ENCODE results near the gene PPP6R1. TPM values are rescaled to one million over a fixed set of nuclear protein-coding genes. Genes with fewer than 3 reads are reported as not detected.
A peak's percentile ranks its signal among the peaks of the same experiment; 100 is the strongest.

Gene PPP6R1
- total and polyA plus RNA-seq, 2 of the 13 experiments (the other 11 are each of a cell fraction or from before 2014, with no cell fraction given): 25.8 to 54.0 TPM

DNA sequence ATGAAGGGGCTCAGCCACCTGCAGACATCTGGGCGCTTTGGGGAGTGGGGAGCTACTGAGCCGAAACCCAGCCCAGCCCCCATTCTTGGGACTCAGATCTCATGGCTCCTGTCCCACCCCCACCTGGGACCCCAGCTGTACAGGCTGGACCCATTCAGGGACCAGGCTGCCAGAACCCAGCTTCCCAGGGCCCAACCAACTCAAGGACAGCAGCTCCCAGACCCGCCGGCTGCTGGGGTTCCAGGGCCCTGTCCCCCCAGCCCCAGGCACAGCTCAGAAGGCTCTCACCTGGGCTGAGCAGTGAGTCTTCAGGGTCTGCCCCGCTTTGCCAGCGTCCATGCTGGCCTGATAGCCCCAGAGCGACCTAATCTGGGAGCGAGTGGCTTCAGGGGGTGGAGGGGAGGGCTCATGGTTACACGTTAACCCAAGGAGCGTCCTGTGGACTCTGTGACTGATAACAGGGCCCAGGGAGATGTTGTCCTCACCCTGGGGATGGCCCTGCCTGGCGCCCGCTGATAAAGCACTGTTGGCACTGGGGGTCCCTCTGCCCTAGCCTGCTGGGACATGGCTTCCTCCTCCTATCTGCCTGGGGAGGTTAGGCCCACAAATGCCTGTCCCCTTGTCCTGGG is 30.3 kb downstream of the PPP6R1 start, which contains the start of gene TMEM86B (continued):
- TF ChIP-seq SYNCRIP (IDR thresholded peaks at IDR 0.05; ENCODE audit: insufficient read depth, low read depth, low read length): no peak
- no peak for TF ChIP-seq SSRP1 (CRISPR knock-in tag; IDR thresholded peaks at IDR 0.05)
- peak; percentile 69 for TF ChIP-seq FOXA3 (CRISPR knock-in tag; IDR thresholded peaks at IDR 0.05)
- TF ChIP-seq ZBTB21 (CRISPR knock-in tag; IDR thresholded peaks at IDR 0.05): no peak
- no peak; the same call in none of the 2 replicates for TF ChIP-seq POLR2AphosphoS2 (IDR thresholded peaks at IDR 0.05; ENCODE audit: low read depth, low read length)
- TF ChIP-seq GLMP (CRISPR knock-in tag; IDR thresholded peaks at IDR 0.05; ENCODE audit: borderline replicate concordance): no peak
- no peak for TF ChIP-seq ZNF512 (CRISPR knock-in tag; IDR thresholded peaks at IDR 0.05)
- no peak for TF ChIP-seq ZNF780A (CRISPR knock-in tag; IDR thresholded peaks at IDR 0.05)
- TF ChIP-seq NFE2L1 (CRISPR knock-in tag; IDR thresholded peaks at IDR 0.05; ENCODE audit: borderline replicate concordance): no peak
- TF ChIP-seq, protein P1, sequence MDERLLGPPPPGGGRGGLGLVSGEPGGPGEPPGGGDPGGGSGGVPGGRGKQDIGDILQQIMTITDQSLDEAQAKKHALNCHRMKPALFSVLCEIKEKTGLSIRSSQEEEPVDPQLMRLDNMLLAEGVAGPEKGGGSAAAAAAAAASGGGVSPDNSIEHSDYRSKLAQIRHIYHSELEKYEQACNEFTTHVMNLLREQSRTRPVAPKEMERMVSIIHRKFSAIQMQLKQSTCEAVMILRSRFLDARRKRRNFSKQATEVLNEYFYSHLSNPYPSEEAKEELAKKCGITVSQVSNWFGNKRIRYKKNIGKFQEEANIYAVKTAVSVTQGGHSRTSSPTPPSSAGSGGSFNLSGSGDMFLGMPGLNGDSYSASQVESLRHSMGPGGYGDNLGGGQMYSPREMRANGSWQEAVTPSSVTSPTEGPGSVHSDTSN (CRISPR knock-in tag; IDR thresholded peaks at IDR 0.05): no peak
- peak; percentile 39 for TF ChIP-seq TEAD3 (CRISPR knock-in tag; optimal IDR thresholded peaks at IDR 0.05; ENCODE audit: borderline replicate concordance)
- TF ChIP-seq, protein P2, sequence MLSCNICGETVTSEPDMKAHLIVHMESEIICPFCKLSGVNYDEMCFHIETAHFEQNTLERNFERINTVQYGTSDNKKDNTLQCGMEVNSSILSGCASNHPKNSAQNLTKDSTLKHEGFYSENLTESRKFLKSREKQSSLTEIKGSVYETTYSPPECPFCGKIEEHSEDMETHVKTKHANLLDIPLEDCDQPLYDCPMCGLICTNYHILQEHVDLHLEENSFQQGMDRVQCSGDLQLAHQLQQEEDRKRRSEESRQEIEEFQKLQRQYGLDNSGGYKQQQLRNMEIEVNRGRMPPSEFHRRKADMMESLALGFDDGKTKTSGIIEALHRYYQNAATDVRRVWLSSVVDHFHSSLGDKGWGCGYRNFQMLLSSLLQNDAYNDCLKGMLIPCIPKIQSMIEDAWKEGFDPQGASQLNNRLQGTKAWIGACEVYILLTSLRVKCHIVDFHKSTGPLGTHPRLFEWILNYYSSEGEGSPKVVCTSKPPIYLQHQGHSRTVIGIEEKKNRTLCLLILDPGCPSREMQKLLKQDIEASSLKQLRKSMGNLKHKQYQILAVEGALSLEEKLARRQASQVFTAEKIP (CRISPR knock-in tag; IDR thresholded peaks at IDR 0.05; ENCODE audit: borderline replicate concordance): no peak
- TF ChIP-seq TOPORS (CRISPR knock-in tag; IDR thresholded peaks at IDR 0.05): no peak
- no peak for TF ChIP-seq PTBP1 (IDR thresholded peaks at IDR 0.05; ENCODE audit: low read depth, low read length, poor library complexity, severe bottlenecking)
- TF ChIP-seq TCF12 (IDR thresholded peaks at IDR 0.05): no peak
- no peak for TF ChIP-seq TCF12 (CRISPR knock-in tag; IDR thresholded peaks at IDR 0.05)
- TF ChIP-seq ZNF20 (CRISPR knock-in tag; IDR thresholded peaks at IDR 0.05): no peak
- no peak for TF ChIP-seq NR1H2 (CRISPR knock-in tag; IDR thresholded peaks at IDR 0.05; ENCODE audit: borderline replicate concordance, low read depth)
- no peak for TF ChIP-seq SIX4 (CRISPR knock-in tag; IDR thresholded peaks at IDR 0.05)
- TF ChIP-seq ZNF629 (CRISPR knock-in tag; conservative IDR thresholded peaks at IDR 0.05): no peak
- no peak for TF ChIP-seq ZHX1 (CRISPR knock-in tag; IDR thresholded peaks at IDR 0.05; ENCODE audit: low read depth)
- TF ChIP-seq ZNF883 (CRISPR knock-in tag; IDR thresholded peaks at IDR 0.05; ENCODE audit: not compliant biosample characterization): no peak
